T-cell (primary cell): Measurements from ENCODE around the gene RNU5B-1. TPM values are rescaled to one million over a fixed set of nuclear protein-coding genes. Genes with fewer than 3 reads are reported as not detected.
"Not testable (repeated sequence)": the region's sequence is repeated elsewhere in the genome, so short reads cannot be mapped to it uniquely, and the experiment has no call there.

ENCODE experiments used
- ATAC-seq, 4 experiments: fragments of 200-7000 bp in 3 of 4; fragments of 150-1000 bp in 1 of 4; cut with Tn5 transposase; replicated peaks in 1 of 4; 1 replicate in 3 of 4; 2 replicates in 1 of 4; pipeline ENCODE4 v1.10.0; 2021; ENCODE audit warnings: moderate library complexity in 3 of 4, mild to moderate bottlenecking in 2 of 4, moderate number of reproducible peaks in 1 of 4
- CTCF ChIA-PET, 2 donors: fragments of 300-600 bp; sonication (Branson Sonifier 250); formaldehyde crosslinking; loops; one replicate each; lab custom pipeline; 2022; ENCODE audit warnings: antibody characterized with exemption in 2 of 2; lab: Charles Lee
- POLR2A ChIA-PET, 2 donors: fragments of 300-600 bp; sonication (Branson Sonifier 250); formaldehyde crosslinking; loops; one replicate each; lab custom pipeline; 2022; ENCODE audit warnings: antibody characterized with exemption in 2 of 2; lab: Charles Lee
- DNase-seq, 35 experiments: peaks; one replicate each; pipeline versions ENCODE4 v3.0.0 to v3.0.0-alpha.2; 2013 to 2023
- H3K27ac ChIP-seq: one replicate; pipeline ENCODE4 v1.5.1; 2013; ENCODE audit warnings: low read length
- H3K27me3 ChIP-seq, 2 experiments: replicated peaks in 1 of 2; 1 replicate in 1 of 2; 2 replicates in 1 of 2; pipeline versions ENCODE4 v1.6.1 to v1.7.0; 2013; ENCODE audit warnings: low read length in 1 of 2, mixed read lengths in 1 of 2; ENCODE audit not compliant: control insufficient read depth in 2 of 2, insufficient read depth in 2 of 2; ENCODE audit errors: extremely low read depth in 1 of 2
- H3K36me3 ChIP-seq, 2 donors: 1 replicate in 1 of 2; 2 replicates in 1 of 2; pipeline versions ENCODE4 v1.6.1 to v1.7.0; 2013; ENCODE audit warnings: low read length in 1 of 2; ENCODE audit not compliant: control insufficient read depth in 2 of 2, insufficient read depth in 1 of 2; ENCODE audit errors: extremely low read depth in 1 of 2
- H3K4me1 ChIP-seq, 2 experiments: 1 replicate in 1 of 2; 2 replicates in 1 of 2; pipeline versions ENCODE4 v1.6.1 to v1.7.0; 2013; ENCODE audit warnings: low read length in 2 of 2, mixed read lengths in 1 of 2; ENCODE audit not compliant: insufficient read depth in 2 of 2, control insufficient read depth in 1 of 2; ENCODE audit errors: extremely low read depth in 1 of 2
- H3K4me3 ChIP-seq, 2 donors: 1 replicate in 1 of 2; 2 replicates in 1 of 2; pipeline versions ENCODE4 v1.5.1 to v1.7.0; 2013; ENCODE audit warnings: mild to moderate bottlenecking in 2 of 2, low read length in 1 of 2, moderate library complexity in 1 of 2; ENCODE audit not compliant: control insufficient read depth in 1 of 2; ENCODE audit errors: extremely low read depth in 1 of 2
- H3K9me3 ChIP-seq: 2 replicates; pipeline ENCODE4 v1.7.0; 2013
- H3K27ac Mint-ChIP-seq, 2 donors: one replicate each; pipeline ENCODE4 v1.8.0; 2020 to 2021; ENCODE audit warnings: mild to moderate bottlenecking in 2 of 2, mixed read lengths in 2 of 2
- H3K27me3 Mint-ChIP-seq, 2 donors: one replicate each; pipeline ENCODE4 v1.8.0; 2021 to 2022; ENCODE audit warnings: mixed read lengths in 2 of 2
- H3K36me3 Mint-ChIP-seq: one replicate; pipeline ENCODE4 v1.8.0; 2021; ENCODE audit warnings: mixed read lengths
- H3K4me1 Mint-ChIP-seq, 3 donors: one replicate each; pipeline ENCODE4 v1.8.0; 2020 to 2022; ENCODE audit warnings: mixed read lengths in 3 of 3, mild to moderate bottlenecking in 1 of 3
- H3K4me3 Mint-ChIP-seq, 3 donors: one replicate each; pipeline ENCODE4 v1.8.0; 2020 to 2022; ENCODE audit warnings: mild to moderate bottlenecking in 3 of 3, mixed read lengths in 3 of 3, moderate library complexity in 3 of 3
- H3K9me3 Mint-ChIP-seq, 3 donors: one replicate each; pipeline ENCODE4 v1.8.0; 2020 to 2022; ENCODE audit warnings: mixed read lengths in 3 of 3
- WGBS: methylation state at CpG from one replicate; pipeline ENCODE4 v1.1.5; 2013; ENCODE audit warnings: missing lambda C conversion rate; ENCODE audit not compliant: insufficient coverage; 5-methylcytosine and 5-hydroxymethylcytosine counted together
- total RNA-seq, 35 experiments: library from RNA in 6 of 35; stranded (reverse) in 6 of 35; fragments of 120-200 nt in 1 of 35; gene quantifications; one replicate each; pipeline versions ENCODE4 v1.2.1 to v1.2.4 and lab custom pipeline; 2013 to 2026

The RNU5B-1 gene
- total RNA-seq, 5 donors from 2014 or later (not counting 1 experiment from before 2014, with no cell fraction given) = 27.0 to 34.4 (median 32.6) TPM; not detected in 2

DNA sequence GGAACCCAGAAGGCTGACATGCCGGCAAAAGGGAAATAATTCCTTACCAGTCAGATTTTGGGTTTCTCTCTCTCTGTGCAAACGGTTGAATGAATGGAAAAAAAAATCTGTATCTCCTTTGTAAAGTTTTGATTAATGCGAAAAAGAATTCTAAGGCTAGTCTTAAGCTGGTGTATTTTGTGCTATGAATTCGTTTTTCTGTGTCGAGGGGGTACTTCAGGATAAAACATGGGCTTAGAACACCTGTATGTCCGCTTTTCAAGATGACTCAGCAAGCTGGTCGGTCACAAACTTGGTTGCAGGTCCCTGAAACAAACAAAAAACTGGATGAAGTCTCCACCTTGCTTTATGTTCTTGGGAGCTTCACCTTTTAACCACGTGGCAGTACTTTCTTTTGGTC lies 44.9 kb downstream of the RNU5B-1 start:
- Mint-ChIP-seq H3K27ac (no peak overlapping the region), H3K4me1 (no peaks in the 10 kb centered on the region), H3K36me3 (no peaks in the 10 kb centered on the region), H3K27me3 (peaks cover 32 to 45% of the 10 kb centered on the region in 2 donors), H3K4me3 (no peak overlapping the region), H3K9me3 (peaks cover 0 to 10% (median 6%) of the 10 kb centered on the region in 3 donors)
- DNase-seq (no peak), ATAC-seq (no peak)
- no peaks in the 10 kb centered on the region for H3K36me3 ChIP-seq
- no peak overlapping the region for H3K27ac ChIP-seq
- ChIA-PET POLR2A (no interaction called here), CTCF (interaction anchor here in 1 of 2 donors (0.9 kb wide), 1 partner anchor 29 kb away, joined by 3 read pairs; no protein-coding TSS in a partner anchor)
- no peaks in the 10 kb centered on the region for H3K9me3 ChIP-seq
- H3K27me3 ChIP-seq = peaks cover 2 to 24% of the 10 kb centered on the region in 2 experiments
- H3K4me3 ChIP-seq = no peak overlapping the region
- H3K4me1 ChIP-seq = no peaks in the 10 kb centered on the region
- WGBS = 57% methylated on average over 5 of the region's 8 CpGs

GRCh38 chr15:65351972-65352371 lies 47.5 kb downstream of the RNU5B-1 start:
- peaks cover 8 to 38% of the 10 kb centered on the region in 2 experiments for H3K27me3 ChIP-seq
- H3K27ac ChIP-seq, H3K36me3 ChIP-seq, H3K9me3 ChIP-seq, DNase-seq, H3K36me3 Mint-ChIP-seq, H3K27ac Mint-ChIP-seq, H3K4me1 Mint-ChIP-seq, H3K4me3 ChIP-seq, POLR2A ChIA-PET, H3K4me3 Mint-ChIP-seq, ATAC-seq, H3K9me3 Mint-ChIP-seq: not testable (repeated sequence)
- CTCF ChIA-PET = interaction anchor here in 1 of 2 donors (0.6 kb wide), 1 partner anchor 1544 kb away, joined by 8 read pairs; no protein-coding TSS in a partner anchor
- H3K27me3 Mint-ChIP-seq = peaks cover 42 to 55% of the 10 kb centered on the region in 2 donors
- peaks cover 0 to 11% of the 10 kb centered on the region in 2 experiments for H3K4me1 ChIP-seq
- no CpG with 5 or more reads among the region's 1 CpG for WGBS

Other genes with a start within 250 kb of the RNU5B-1 start
- under 1 TPM in 2 of 5 donors, not detected in 3; 0.09 to 0.18 TPM for gene RASL12, start 236.7 kb upstream of the RNU5B-1 start, total RNA-seq
- not detected for gene KBTBD13, start 227.9 kb upstream of the RNU5B-1 start, total RNA-seq
- 10 to 100 TPM; 12.5 to 15.1 (median 13.2) TPM for gene UBAP1L, start 189.5 kb upstream of the RNU5B-1 start, total RNA-seq
- gene PDCD7, start 170.9 kb upstream of the RNU5B-1 start, total RNA-seq = 10 to 100 TPM; 33.2 to 43.6 (median 36.7) TPM
- 10 to 100 TPM; 32.6 to 54.4 (median 51.1) TPM for gene CLPX, start 119.3 kb upstream of the RNU5B-1 start, total RNA-seq
- gene CILP, start 93.2 kb upstream of the RNU5B-1 start, total RNA-seq = under 1 TPM; 0.16 to 0.67 (median 0.36) TPM
- 10 to 100 TPM; 16.2 to 23.3 (median 18.5) TPM for gene PARP16, start 17.8 kb upstream of the RNU5B-1 start, total RNA-seq
- not detected for gene RNU5A-1, start 8.6 kb upstream of the RNU5B-1 start, total RNA-seq
- under 1 TPM in 1 of 5 donors, not detected in 4; 0.06 TPM for gene IGDCC3, start 73.3 kb downstream of the RNU5B-1 start, total RNA-seq
- gene IGDCC4, start 118.3 kb downstream of the RNU5B-1 start, total RNA-seq = under 1 TPM in 4 of 5 donors, not detected in 1; 0.13 to 0.32 (median 0.15) TPM
- 10 to 100 TPM; 43.9 to 56.5 (median 49.9) TPM for gene DPP8, start 213.0 kb downstream of the RNU5B-1 start, total RNA-seq
- gene HACD3, start 225.8 kb downstream of the RNU5B-1 start, total RNA-seq = 10 to 100 TPM; 16.3 to 24.1 (median 20.9) TPM